UCSD-AML1 (cell line): ENCODE data around the gene MYL4.
"Not testable (repeated sequence)": the region's sequence is repeated elsewhere in the genome, so short reads cannot be mapped to it uniquely, and the experiment has no call there.

Source experiments
- DNase-seq: peaks from one replicate; lab custom pipeline; 2025; ENCODE audit not compliant: unreplicated experiment; lab: John Stamatoyannopoulos, UW

MYL4 gene

DNA sequence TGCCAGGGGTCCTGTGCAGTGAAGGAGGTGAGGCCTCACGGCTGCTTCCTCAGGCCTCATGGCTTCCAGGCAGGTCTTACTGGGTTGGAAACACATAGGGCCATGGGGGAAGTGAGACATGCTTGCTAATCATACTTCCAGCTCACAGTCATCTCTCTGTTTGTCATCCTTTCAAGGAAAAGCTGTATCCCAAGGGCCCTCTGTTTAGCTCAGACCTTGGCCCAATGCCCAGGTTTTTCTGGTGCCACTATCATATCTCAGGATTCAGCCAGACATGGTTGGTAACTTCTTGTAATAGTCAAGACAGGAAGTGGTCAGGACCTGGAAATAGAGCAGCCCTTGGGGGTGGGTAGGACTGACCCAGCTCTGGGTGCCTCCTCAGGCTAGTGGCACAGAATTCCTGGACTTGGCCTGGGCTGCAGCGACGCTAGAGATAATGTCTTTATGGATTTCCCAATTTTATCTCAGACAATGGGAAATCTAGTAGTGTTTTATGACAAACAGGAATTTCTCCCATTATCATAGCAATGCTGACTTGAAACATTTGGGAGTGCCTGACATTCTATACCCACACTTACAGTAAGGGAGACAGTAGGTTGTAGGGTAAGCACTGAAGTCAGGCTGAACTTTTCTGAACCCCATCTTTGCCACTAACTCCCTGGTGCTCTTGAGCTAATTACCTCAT is 31.0 kb downstream of the MYL4 start:
- peak; percentile 88 for DNase-seq

DNA sequence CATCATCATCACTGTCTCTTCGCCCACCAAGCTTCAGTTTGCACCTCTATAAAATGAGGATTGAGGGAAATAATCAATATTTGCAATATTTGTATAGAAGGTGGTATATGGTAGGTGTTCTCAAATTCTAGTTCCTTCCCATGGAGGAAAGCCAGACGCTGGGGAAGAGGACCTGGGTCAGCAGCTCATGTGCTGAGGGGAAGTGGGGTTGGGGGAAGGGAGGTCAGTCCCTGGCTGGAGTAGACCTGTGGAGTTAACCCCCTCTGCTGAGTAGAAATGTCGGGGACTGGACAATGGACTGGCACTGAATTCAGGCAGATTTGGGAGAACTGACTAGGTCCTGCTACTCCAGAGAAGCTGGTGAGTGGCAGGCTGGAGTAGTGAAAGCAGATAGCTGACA is 31.7 kb downstream of the MYL4 start:
- peak; percentile 42 for DNase-seq

DNA sequence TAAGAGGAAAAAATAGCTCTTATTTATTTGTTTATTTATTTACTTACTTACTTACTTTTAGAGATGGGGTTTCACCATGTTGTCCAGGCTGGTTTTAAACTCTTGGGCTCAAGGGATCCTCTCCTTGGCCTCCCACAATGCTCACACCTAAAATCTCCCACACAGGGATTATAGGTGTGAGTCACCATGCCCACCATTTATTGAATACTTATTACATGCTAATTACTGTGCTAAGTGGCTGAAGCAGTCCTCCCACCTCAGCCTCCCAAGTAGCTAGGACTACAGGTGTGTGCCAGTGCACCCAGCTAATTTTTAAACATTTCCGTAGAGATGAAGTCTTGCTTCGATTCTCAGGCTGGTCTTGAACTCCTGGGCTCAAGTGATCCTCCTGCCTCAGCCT is 33.5 kb downstream of the MYL4 start:
- no peak for DNase-seq

GRCh38 chr17:47243737-47244598 is 34.8 kb downstream of the MYL4 start:
- DNase-seq: no peak

- no peak for DNase-seq
Measured at GRCh38 chr17:47244697-47245096, 35.5 kb downstream of the MYL4 start.

DNA sequence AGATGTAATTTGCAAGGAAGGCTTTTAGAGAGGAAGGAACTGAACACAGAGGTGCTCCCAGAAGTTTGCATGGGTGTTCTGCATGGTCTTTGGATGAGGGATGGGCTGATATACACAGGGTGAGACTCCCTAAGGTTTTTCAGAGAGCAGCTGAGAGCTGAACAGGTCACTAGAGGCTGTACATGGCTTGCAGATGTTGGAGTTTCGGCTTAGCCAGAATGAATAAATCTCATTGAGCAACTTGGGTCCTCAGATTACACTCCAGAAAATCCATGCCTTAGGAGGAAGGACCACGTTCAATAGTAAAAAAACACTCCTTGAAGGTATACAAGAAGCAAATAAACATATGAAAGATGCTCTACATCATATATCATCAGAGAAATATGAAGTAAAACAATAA is 37.0 kb downstream of the MYL4 start:
- no peak for DNase-seq

DNA sequence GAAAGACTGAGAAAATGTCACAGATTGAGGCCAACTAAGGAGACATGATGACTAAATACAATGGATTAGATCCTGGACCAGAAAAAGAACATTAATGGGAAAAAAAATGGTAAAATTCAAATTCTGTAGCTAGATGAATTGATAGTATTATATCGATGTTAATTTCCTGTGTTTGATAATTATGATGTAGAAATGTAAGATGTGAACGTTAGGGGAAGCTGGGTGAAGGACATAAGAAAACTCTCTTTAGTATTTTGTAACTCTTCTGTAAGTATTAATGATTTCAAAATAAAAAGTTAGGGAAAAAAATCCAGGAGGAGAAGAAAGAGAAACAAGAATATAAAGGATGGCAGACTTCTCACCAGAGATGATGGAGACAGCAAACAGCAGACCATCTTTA is 41.7 kb downstream of the MYL4 start:
- no peak for DNase-seq

DNA sequence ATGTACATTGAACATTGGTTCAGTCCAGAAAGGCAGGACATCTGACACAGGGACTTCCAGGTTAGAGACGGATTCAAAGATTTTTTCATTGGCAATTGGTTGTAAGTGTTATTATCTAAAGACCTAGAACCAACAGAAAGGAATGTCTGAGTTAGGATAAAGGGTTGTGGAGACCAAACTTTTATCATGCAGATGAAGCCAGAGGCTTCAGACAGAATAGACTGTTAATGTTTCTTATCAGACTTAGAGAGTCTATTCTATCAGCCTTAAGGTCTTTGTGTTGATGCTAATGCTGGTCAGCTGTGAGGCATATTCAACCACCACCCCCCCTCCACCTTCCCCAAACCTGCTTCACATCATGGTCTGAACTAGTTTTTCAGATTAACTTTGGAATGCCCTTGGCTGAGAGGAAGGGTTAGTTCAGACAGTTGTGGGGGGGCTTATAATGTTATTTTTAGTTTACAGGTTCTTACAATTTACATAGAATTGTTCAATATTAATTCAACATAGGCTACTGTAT is 42.3 kb downstream of the MYL4 start:
- no peak for DNase-seq

DNA sequence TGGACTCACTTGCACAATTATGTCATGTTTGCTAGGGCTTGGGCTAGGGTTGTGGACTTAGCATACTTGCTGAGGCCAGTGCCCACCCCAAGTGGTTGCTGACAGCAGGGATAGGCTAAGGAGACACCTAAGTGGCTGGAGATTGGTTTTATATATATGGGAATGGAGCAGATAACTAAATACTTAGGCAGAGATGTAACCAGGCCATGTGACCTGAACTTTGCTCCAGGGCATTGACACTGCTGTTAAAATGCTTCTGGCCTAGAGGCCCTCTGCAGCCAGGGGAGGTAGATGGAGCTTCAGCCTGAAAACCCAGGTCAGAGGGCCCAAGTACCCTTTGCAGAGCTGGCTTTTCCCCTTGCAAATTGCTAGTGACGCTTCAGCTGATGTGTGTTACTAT is 43.1 kb downstream of the MYL4 start:
- DNase-seq: no peak

- DNase-seq: no peak
Measured at GRCh38 chr17:47252766-47253512, 43.8 kb downstream of the MYL4 start.

- peak; percentile 83 for DNase-seq
Measured at GRCh38 chr17:47253541-47254402, 44.6 kb downstream of the MYL4 start, which contains the start of gene ITGB3. Gene ITGB3 (plus strand): TSS chr17:47253827. CDS start chr17:47253862, 35 bp downstream.

- DNase-seq: no peak
Measured at GRCh38 chr17:47254403-47254943, 45.3 kb downstream of the MYL4 start.

- DNase-seq: peak; percentile 79
Measured at GRCh38 chr17:47257651-47258339, 48.6 kb downstream of the MYL4 start.

DNA sequence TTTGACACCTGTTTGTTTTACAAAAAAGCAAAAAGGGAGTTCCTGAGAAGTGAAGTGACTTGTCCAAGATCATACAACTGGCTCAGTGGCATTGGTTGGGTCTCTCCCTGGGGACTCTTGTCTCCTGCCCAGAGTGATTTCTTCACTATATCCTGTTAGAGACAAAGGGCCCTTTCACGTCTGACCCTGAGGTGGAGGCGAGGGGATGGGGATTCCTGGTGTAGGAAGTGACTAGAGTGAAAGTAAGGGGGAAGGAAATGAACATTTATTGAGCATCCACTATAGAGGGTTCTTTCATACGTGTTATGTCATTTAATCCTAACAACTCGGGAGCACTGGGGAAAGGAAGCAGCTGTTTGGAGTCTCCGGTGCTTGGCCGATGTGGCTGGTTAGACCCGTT is 53.4 kb downstream of the MYL4 start:
- DNase-seq: peak; percentile 52

DNA sequence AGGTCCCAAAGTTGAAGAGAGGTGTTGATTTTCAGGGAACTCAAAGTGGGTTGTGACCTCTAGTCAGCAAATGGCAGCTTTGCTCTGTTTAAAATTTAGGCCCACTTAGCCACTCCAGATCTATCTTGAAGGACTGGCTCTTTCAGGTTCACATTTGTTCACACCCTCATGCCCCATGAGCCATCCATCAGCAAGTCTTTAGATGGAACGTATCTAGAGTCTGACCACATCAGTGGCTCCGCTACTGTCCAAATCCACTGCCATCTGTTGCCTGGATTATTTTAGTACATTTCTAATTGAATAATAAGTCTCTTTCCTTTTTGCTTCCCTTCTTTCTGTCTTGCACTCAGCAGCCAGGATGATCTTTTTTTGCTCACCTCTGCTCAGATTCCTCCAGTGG is 55.0 kb downstream of the MYL4 start:
- no peak for DNase-seq

DNA sequence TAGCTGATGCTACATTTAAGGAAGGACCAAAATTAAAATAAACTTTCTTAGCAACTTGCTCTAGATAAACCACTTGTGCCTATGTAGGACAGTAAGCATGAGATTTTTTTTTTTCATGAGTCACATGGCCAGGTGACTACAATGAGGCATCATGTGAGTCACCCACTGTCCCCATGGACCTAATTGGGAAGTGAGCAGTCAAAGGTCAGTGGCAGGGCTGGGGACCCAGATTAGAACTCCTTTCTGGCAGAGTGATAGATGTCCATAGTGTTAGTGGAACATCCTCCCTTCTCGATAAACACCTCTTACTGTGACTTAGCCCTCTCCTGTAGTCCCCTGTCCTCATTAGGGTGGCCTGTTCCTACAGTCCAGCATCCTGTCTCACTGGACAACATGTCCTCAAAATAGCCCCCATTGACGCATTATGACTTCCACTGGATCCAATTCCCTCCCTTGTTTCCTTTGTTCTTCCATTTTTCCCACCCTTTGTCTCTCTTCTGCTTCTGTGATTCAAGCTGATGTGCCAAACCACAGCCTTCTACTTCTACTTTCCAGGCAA is 56.9 kb downstream of the MYL4 start:
- no peak for DNase-seq

DNA sequence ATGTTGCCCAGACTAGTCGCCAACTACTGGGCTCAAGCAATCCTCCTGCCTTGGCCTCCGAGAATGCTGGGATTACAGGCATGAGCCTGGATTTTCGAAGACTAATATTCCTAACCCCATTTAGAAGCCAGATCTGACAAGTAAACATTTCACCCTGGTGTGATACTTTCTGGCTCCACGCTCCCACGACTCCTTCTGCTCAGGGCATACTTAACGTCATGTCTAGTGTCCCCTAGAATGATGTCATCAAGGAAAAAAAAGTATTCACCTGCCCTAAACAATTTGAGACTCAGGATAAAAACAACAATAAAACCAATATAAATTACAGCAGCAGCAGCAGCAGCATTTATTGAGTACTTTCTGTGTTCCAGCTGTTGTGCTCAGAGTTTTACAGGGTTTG is 57.6 kb downstream of the MYL4 start:
- no peak for DNase-seq

- no peak for DNase-seq
Measured at GRCh38 chr17:47267354-47267828, 58.2 kb downstream of the MYL4 start.

DNA sequence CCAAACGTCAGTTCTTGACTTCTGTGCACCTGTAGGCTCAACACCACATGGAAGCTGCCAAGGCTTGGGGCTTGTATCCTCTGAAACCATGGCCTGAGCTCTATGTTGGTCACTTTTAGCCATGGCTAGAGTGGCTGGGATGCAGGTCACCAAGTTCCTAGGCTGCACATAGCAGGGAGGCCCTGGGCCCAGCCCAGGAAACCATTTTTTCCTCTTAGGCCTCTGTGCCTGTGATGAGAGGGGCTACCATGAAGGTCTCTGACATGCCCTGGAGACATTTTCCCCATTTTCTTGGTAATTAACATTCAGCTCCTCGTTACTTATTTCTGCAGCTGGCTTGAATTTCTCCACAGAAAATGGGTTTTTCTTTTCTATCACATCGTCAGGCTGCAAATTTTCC is 59.8 kb downstream of the MYL4 start:
- not testable (repeated sequence) for DNase-seq
